ENCODE measurements around the gene ARAP1.

The ARAP1 gene

GRCh38 chr11:72763823-72764222 is 11.6 kb upstream of the ARAP1 start:
- Histone ChIP-seq H3K4me3 (ENCODE audit: insufficient read depth in 1 of 2, low read depth in 1 of 2, low read length in 2 of 2) (no peak overlapping the region), H3K4ac (ENCODE audit: low read depth in 1 of 2, low read length in 2 of 2) (peak overlapping the region in 1 of 2 experiments; percentile 37), H2BK120ac (ENCODE audit: low read depth, low read length) (no peak overlapping the region), H3K27me3 (ENCODE audit: control insufficient read depth in 1 of 2, insufficient read depth in 1 of 2, low read length in 2 of 2) (no peaks in the 10 kb centered on the region), H3K36me3 (ENCODE audit: control insufficient read depth in 1 of 2, insufficient read depth in 2 of 2, low read depth in 1 of 2, low read length in 2 of 2) (peaks cover 0 to 3% of the 10 kb centered on the region in 2 experiments), H3K4me1 (ENCODE audit: control insufficient read depth, insufficient read depth, low read depth, low read length) (peaks cover 23% of the 10 kb centered on the region), H3K9me3 (ENCODE audit: control insufficient read depth, low read length) (no peaks in the 10 kb centered on the region), H2AFZ (ENCODE audit: low read depth, low read length) (no peak overlapping the region), H4K91ac (ENCODE audit: low read length) (no peak overlapping the region), H3K4me2 (ENCODE audit: low read length, poor library complexity, severe bottlenecking) (no peak overlapping the region), H3K79me1 (replicated peaks; ENCODE audit: low read length, poor library complexity, severe bottlenecking) (peaks cover 10% of the 10 kb centered on the region), H4K8ac (ENCODE audit: low read length) (no peak overlapping the region), H3K14ac (ENCODE audit: low read length in 2 of 2) (no peak overlapping the region), H2BK12ac (ENCODE audit: low read length in 2 of 2) (no peak overlapping the region), H3K23ac (ENCODE audit: low read length in 2 of 2) (no peak overlapping the region), H2BK15ac (ENCODE audit: low read depth, poor library complexity, severe bottlenecking) (no peak overlapping the region), H3K18ac (ENCODE audit: low read depth in 1 of 2, low read length in 2 of 2) (no peak overlapping the region), H2BK5ac (ENCODE audit: low read depth, low read length, poor library complexity, severe bottlenecking) (no peak overlapping the region), H3K9ac (ENCODE audit: low read length) (no peak overlapping the region), H3K27ac (ENCODE audit: low read length, poor library complexity, severe bottlenecking) (no peak overlapping the region), H2AK5ac (ENCODE audit: low read length, severe bottlenecking) (no peak overlapping the region)
- no peak for DNase-seq
- 93% methylated on average over 4 of the region's 4 CpGs for WGBS

GRCh38 chr11:72762641-72763304 is 10.6 kb upstream of the ARAP1 start:
- Histone ChIP-seq H3K36me3 (ENCODE audit: control insufficient read depth in 1 of 2, insufficient read depth in 2 of 2, low read depth in 1 of 2, low read length in 2 of 2) (peaks cover 0 to 3% of the 10 kb centered on the region in 2 experiments), H3K23ac (ENCODE audit: low read length in 2 of 2) (no peak overlapping the region), H3K4me3 (ENCODE audit: insufficient read depth in 1 of 2, low read depth in 1 of 2, low read length in 2 of 2) (no peak overlapping the region), H3K14ac (ENCODE audit: low read length in 2 of 2) (no peak overlapping the region), H3K18ac (ENCODE audit: low read depth in 1 of 2, low read length in 2 of 2) (no peak overlapping the region), H2BK5ac (ENCODE audit: low read depth, low read length, poor library complexity, severe bottlenecking) (no peak overlapping the region), H4K91ac (ENCODE audit: low read length) (no peak overlapping the region), H3K27ac (ENCODE audit: low read length, poor library complexity, severe bottlenecking) (no peak overlapping the region), H3K9ac (ENCODE audit: low read length) (no peak overlapping the region), H4K8ac (ENCODE audit: low read length) (no peak overlapping the region), H2BK120ac (ENCODE audit: low read depth, low read length) (no peak overlapping the region), H2BK12ac (ENCODE audit: low read length in 2 of 2) (no peak overlapping the region), H2AFZ (ENCODE audit: low read depth, low read length) (no peak overlapping the region), H3K4ac (ENCODE audit: low read depth in 1 of 2, low read length in 2 of 2) (no peak overlapping the region), H2AK5ac (ENCODE audit: low read length, severe bottlenecking) (peak overlapping the region; percentile 49), H3K27me3 (ENCODE audit: control insufficient read depth in 1 of 2, insufficient read depth in 1 of 2, low read length in 2 of 2) (no peaks in the 10 kb centered on the region), H2BK15ac (ENCODE audit: low read depth, poor library complexity, severe bottlenecking) (no peak overlapping the region), H3K79me1 (replicated peaks; ENCODE audit: low read length, poor library complexity, severe bottlenecking) (peaks cover 8% of the 10 kb centered on the region), H3K4me1 (ENCODE audit: control insufficient read depth, insufficient read depth, low read depth, low read length) (peaks cover 30% of the 10 kb centered on the region), H3K9me3 (ENCODE audit: control insufficient read depth, low read length) (no peaks in the 10 kb centered on the region), H3K4me2 (ENCODE audit: low read length, poor library complexity, severe bottlenecking) (no peak overlapping the region)
- DNase-seq: no peak
- 93% methylated on average over 4 of the region's 5 CpGs for WGBS

GRCh38 chr11:72760539-72761405 is 8.6 kb upstream of the ARAP1 start:
- no peak overlapping the region for H2BK5ac ChIP-seq (ENCODE audit: low read depth, low read length, poor library complexity, severe bottlenecking)
- H2BK15ac ChIP-seq (ENCODE audit: low read depth, poor library complexity, severe bottlenecking): peak overlapping the region; percentile 65
- H3K4me1 ChIP-seq (ENCODE audit: control insufficient read depth, insufficient read depth, low read depth, low read length): peaks cover 22% of the 10 kb centered on the region
- no peaks in the 10 kb centered on the region for H3K27me3 ChIP-seq (ENCODE audit: control insufficient read depth in 1 of 2, insufficient read depth in 1 of 2, low read length in 2 of 2)
- peak overlapping the region; percentile 37 for H2AK5ac ChIP-seq (ENCODE audit: low read length, severe bottlenecking)
- H3K23ac ChIP-seq (ENCODE audit: low read length in 2 of 2): no peak overlapping the region
- H4K8ac ChIP-seq (ENCODE audit: low read length): no peak overlapping the region
- no peak overlapping the region for H3K4me3 ChIP-seq (ENCODE audit: insufficient read depth in 1 of 2, low read depth in 1 of 2, low read length in 2 of 2)
- H3K9me3 ChIP-seq (ENCODE audit: control insufficient read depth, low read length): no peaks in the 10 kb centered on the region
- no peak overlapping the region for H3K18ac ChIP-seq (ENCODE audit: low read depth in 1 of 2, low read length in 2 of 2)
- H3K79me1 ChIP-seq (replicated peaks; ENCODE audit: low read length, poor library complexity, severe bottlenecking): peaks cover 4% of the 10 kb centered on the region
- no peak overlapping the region for H2AFZ ChIP-seq (ENCODE audit: low read depth, low read length)
- WGBS: 73% methylated on average over 8 of the region's 8 CpGs
- no peak overlapping the region for H2BK120ac ChIP-seq (ENCODE audit: low read depth, low read length)
- H3K9ac ChIP-seq (ENCODE audit: low read length): no peak overlapping the region
- no peak overlapping the region for H2BK12ac ChIP-seq (ENCODE audit: low read length in 2 of 2)
- peaks cover 0 to 19% of the 10 kb centered on the region in 2 experiments for H3K36me3 ChIP-seq (ENCODE audit: control insufficient read depth in 1 of 2, insufficient read depth in 2 of 2, low read depth in 1 of 2, low read length in 2 of 2)
- peak; percentile 89 for DNase-seq
- H4K91ac ChIP-seq (ENCODE audit: low read length): no peak overlapping the region
- no peak overlapping the region for H3K4ac ChIP-seq (ENCODE audit: low read depth in 1 of 2, low read length in 2 of 2)
- peak overlapping the region in 1 of 2 experiments; percentile 38 for H3K14ac ChIP-seq (ENCODE audit: low read length in 2 of 2)
- H3K27ac ChIP-seq (ENCODE audit: low read length, poor library complexity, severe bottlenecking): no peak overlapping the region
- H3K4me2 ChIP-seq (ENCODE audit: low read length, poor library complexity, severe bottlenecking): no peak overlapping the region

- H2AK5ac ChIP-seq (ENCODE audit: low read length, severe bottlenecking): peak overlapping the region; percentile 51
- no peak overlapping the region for H3K4me2 ChIP-seq (ENCODE audit: low read length, poor library complexity, severe bottlenecking)
- no peak overlapping the region for H3K4me3 ChIP-seq (ENCODE audit: insufficient read depth in 1 of 2, low read depth in 1 of 2, low read length in 2 of 2)
- no peak overlapping the region for H2BK120ac ChIP-seq (ENCODE audit: low read depth, low read length)
- no peak overlapping the region for H3K14ac ChIP-seq (ENCODE audit: low read length in 2 of 2)
- peaks cover 22% of the 10 kb centered on the region for H3K4me1 ChIP-seq (ENCODE audit: control insufficient read depth, insufficient read depth, low read depth, low read length)
- no peak overlapping the region for H2BK15ac ChIP-seq (ENCODE audit: low read depth, poor library complexity, severe bottlenecking)
- H4K91ac ChIP-seq (ENCODE audit: low read length): no peak overlapping the region
- H3K4ac ChIP-seq (ENCODE audit: low read depth in 1 of 2, low read length in 2 of 2): no peak overlapping the region
- H3K9me3 ChIP-seq (ENCODE audit: control insufficient read depth, low read length): no peaks in the 10 kb centered on the region
- no peak for DNase-seq
- no peak overlapping the region for H3K18ac ChIP-seq (ENCODE audit: low read depth in 1 of 2, low read length in 2 of 2)
- no peak overlapping the region for H2AFZ ChIP-seq (ENCODE audit: low read depth, low read length)
- 89% methylated on average over 4 of the region's 8 CpGs for WGBS
- H3K9ac ChIP-seq (ENCODE audit: low read length): no peak overlapping the region
- peaks cover 2% of the 10 kb centered on the region for H3K79me1 ChIP-seq (replicated peaks; ENCODE audit: low read length, poor library complexity, severe bottlenecking)
- peaks cover 0 to 27% of the 10 kb centered on the region in 2 experiments for H3K36me3 ChIP-seq (ENCODE audit: control insufficient read depth in 1 of 2, insufficient read depth in 2 of 2, low read depth in 1 of 2, low read length in 2 of 2)
- H2BK12ac ChIP-seq (ENCODE audit: low read length in 2 of 2): peak overlapping the region in 1 of 2 experiments; percentile 2
- no peaks in the 10 kb centered on the region for H3K27me3 ChIP-seq (ENCODE audit: control insufficient read depth in 1 of 2, insufficient read depth in 1 of 2, low read length in 2 of 2)
- peak overlapping the region; percentile 11 for H2BK5ac ChIP-seq (ENCODE audit: low read depth, low read length, poor library complexity, severe bottlenecking)
- H3K27ac ChIP-seq (ENCODE audit: low read length, poor library complexity, severe bottlenecking): no peak overlapping the region
- no peak overlapping the region for H4K8ac ChIP-seq (ENCODE audit: low read length)
- no peak overlapping the region for H3K23ac ChIP-seq (ENCODE audit: low read length in 2 of 2)
Measured at GRCh38 chr11:72759468-72759985, 7.3 kb upstream of the ARAP1 start.

All from mesenchymal stem cell (in vitro differentiated cells and primary cell).